ENCODE results near the gene SEMA5A. TPM values are rescaled to one million over a fixed set of nuclear protein-coding genes. Genes with fewer than 3 reads are reported as not detected.
A peak's percentile ranks its signal among the peaks of the same experiment; 100 is the strongest.

SEMA5A gene
- total RNA-seq, 1 donor, result 42.3 TPM

DNA sequence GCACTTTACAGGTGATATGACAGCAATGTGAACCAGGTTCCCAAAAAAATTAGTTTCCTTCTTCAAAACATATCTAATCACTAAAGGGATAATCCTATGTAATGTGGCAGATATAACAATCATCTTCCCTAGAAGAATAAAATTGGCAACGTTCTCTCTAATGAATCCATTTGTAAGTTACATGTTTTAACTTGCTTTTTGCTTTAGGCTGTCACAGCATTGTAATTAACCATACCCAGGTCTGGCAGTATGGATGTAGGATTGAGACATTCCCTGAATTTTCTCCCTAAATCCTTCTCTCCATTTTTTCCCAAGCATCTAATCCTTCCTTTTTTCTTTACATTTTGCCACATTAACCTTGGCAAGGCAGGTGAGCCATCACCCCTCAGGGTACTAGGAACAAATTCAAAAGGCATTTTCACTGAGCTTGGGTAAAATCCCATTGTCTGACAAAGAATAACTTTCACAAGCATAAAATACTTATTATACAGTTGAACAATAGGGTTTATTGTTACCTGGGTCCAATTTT is 548.3 kb downstream of the SEMA5A start:
- TF ChIP-seq, protein P1, sequence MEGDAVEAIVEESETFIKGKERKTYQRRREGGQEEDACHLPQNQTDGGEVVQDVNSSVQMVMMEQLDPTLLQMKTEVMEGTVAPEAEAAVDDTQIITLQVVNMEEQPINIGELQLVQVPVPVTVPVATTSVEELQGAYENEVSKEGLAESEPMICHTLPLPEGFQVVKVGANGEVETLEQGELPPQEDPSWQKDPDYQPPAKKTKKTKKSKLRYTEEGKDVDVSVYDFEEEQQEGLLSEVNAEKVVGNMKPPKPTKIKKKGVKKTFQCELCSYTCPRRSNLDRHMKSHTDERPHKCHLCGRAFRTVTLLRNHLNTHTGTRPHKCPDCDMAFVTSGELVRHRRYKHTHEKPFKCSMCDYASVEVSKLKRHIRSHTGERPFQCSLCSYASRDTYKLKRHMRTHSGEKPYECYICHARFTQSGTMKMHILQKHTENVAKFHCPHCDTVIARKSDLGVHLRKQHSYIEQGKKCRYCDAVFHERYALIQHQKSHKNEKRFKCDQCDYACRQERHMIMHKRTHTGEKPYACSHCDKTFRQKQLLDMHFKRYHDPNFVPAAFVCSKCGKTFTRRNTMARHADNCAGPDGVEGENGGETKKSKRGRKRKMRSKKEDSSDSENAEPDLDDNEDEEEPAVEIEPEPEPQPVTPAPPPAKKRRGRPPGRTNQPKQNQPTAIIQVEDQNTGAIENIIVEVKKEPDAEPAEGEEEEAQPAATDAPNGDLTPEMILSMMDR (IDR thresholded peaks at IDR 0.05; ENCODE audit: extremely low read depth, low read depth, low read length), result no peak
- Histone ChIP-seq H4K20me1 (ENCODE audit: insufficient read depth, low read length) (no peaks in the 10 kb centered on the region), H3K4me1 (ENCODE audit: insufficient read depth, low read length) (no peaks in the 10 kb centered on the region), H3K27me3 (ENCODE audit: insufficient read depth, low read length) (no peaks in the 10 kb centered on the region), H3K4me3 (ENCODE audit: insufficient read depth, low read length) (no peak overlapping the region), H3K9me3 (ENCODE audit: low read depth, low read length) (no peaks in the 10 kb centered on the region), H3K27ac (ENCODE audit: low read depth, low read length) (no peak overlapping the region), H3K36me3 (ENCODE audit: insufficient read depth, low read length) (no peaks in the 10 kb centered on the region), H3K79me2 (ENCODE audit: insufficient read depth, low read length) (no peaks in the 10 kb centered on the region), H3K4me2 (ENCODE audit: insufficient read depth, low read length) (no peak overlapping the region), H2AFZ (ENCODE audit: low read length) (no peak overlapping the region)
- no peak for DNase-seq (ENCODE audit: insufficient read length, low spot score, missing footprints)

DNA sequence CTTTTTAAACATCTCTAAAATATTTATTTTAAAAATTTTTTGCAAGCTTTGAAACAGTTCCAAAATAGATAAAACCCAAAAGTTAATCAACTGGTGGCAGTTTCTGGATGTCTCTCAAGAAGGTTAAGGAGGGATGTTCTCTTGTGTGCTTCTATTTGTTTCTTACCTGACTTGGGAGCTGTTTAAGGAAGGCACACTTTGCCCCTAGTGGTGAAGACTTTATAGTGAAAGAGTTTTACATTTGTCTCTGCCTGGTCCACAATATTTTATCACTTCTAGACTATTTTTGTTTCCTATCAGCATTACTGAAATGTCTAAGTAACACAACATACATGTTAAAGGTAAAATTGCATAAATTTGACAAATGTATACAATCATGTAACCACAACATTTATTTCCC is 552.8 kb downstream of the SEMA5A start:
- H3K4me1 ChIP-seq (ENCODE audit: insufficient read depth, low read length), result no peaks in the 10 kb centered on the region
- DNase-seq (ENCODE audit: insufficient read length, low spot score, missing footprints), result no peak

More for the DNA sequence above, 552.8 kb downstream of the SEMA5A start:
- TF ChIP-seq, protein P1 (IDR thresholded peaks at IDR 0.05; ENCODE audit: extremely low read depth, low read depth, low read length), result peak; percentile 57
- Histone ChIP-seq H3K4me3 (ENCODE audit: insufficient read depth, low read length) (no peak overlapping the region), H3K27ac (ENCODE audit: low read depth, low read length) (no peak overlapping the region), H2AFZ (ENCODE audit: low read length) (no peak overlapping the region), H3K4me2 (ENCODE audit: insufficient read depth, low read length) (no peak overlapping the region), H3K9me3 (ENCODE audit: low read depth, low read length) (no peaks in the 10 kb centered on the region), H3K36me3 (ENCODE audit: insufficient read depth, low read length) (no peaks in the 10 kb centered on the region), H3K79me2 (ENCODE audit: insufficient read depth, low read length) (no peaks in the 10 kb centered on the region), H3K27me3 (ENCODE audit: insufficient read depth, low read length) (no peaks in the 10 kb centered on the region), H4K20me1 (ENCODE audit: insufficient read depth, low read length) (no peaks in the 10 kb centered on the region)

Small RNA genes lying within 50 kb of the gene (small RNA-seq; reads per million reads assigned to genes)
- gene MIR4636 (2.4 reads per million, percentile 71 among the genes with 10 or more reads in this experiment), gene SNORD123 (62.7 reads per million, percentile 96 among the genes with 10 or more reads in this experiment)

Other genes with a start within 250 kb of the SEMA5A start
- gene TAS2R1, start 84.3 kb upstream of the SEMA5A start, total RNA-seq, result not detected in 2 replicates

All from osteoblast (primary cell).